ENCODE results near the gene ZDHHC14.

Gene ZDHHC14

GRCh38 chr6:157709555-157709954 lies 328.6 kb downstream of the ZDHHC14 start:
- TF ChIP-seq, protein P1, sequence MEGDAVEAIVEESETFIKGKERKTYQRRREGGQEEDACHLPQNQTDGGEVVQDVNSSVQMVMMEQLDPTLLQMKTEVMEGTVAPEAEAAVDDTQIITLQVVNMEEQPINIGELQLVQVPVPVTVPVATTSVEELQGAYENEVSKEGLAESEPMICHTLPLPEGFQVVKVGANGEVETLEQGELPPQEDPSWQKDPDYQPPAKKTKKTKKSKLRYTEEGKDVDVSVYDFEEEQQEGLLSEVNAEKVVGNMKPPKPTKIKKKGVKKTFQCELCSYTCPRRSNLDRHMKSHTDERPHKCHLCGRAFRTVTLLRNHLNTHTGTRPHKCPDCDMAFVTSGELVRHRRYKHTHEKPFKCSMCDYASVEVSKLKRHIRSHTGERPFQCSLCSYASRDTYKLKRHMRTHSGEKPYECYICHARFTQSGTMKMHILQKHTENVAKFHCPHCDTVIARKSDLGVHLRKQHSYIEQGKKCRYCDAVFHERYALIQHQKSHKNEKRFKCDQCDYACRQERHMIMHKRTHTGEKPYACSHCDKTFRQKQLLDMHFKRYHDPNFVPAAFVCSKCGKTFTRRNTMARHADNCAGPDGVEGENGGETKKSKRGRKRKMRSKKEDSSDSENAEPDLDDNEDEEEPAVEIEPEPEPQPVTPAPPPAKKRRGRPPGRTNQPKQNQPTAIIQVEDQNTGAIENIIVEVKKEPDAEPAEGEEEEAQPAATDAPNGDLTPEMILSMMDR (IDR thresholded peaks at IDR 0.05; ENCODE audit: control insufficient read depth, insufficient read depth, low read depth, low read length, missing control alignments), result no peak
- DNase-seq (ENCODE audit: low read depth), result no peak
- H3K4me3 ChIP-seq (ENCODE audit: control insufficient read depth, low read depth, low read length), result no peak overlapping the region

DNA sequence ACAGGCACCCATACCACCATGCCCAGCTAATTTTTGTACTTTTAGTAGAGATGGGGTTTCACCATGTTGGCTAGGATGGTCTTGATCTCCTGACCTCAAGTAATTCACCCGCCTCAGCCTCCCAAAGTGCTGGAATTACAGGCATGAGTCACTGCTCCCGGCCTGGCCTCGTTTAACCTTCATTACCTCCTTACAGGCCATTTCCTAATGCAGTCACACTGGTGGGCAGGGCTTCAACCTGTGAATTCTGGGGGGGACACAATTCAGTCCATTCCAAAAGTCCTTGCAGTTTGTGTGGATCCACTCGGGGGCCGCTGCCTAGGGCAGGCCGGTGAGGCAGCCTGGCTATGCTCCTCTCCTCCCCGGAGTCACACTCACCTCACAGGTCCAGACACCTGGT lies 329.6 kb downstream of the ZDHHC14 start:
- TF ChIP-seq, protein P1 (IDR thresholded peaks at IDR 0.05; ENCODE audit: control insufficient read depth, insufficient read depth, low read depth, low read length, missing control alignments), result no peak
- no peak for DNase-seq (ENCODE audit: low read depth)
- H3K4me3 ChIP-seq (ENCODE audit: control insufficient read depth, low read depth, low read length), result no peak overlapping the region

GRCh38 chr6:157711060-157711459 lies 330.1 kb downstream of the ZDHHC14 start:
- TF ChIP-seq, protein P1 (IDR thresholded peaks at IDR 0.05; ENCODE audit: control insufficient read depth, insufficient read depth, low read depth, low read length, missing control alignments), result no peak
- no peak for DNase-seq (ENCODE audit: low read depth)
- H3K4me3 ChIP-seq (ENCODE audit: control insufficient read depth, low read depth, low read length), result no peak overlapping the region

- no peak overlapping the region for H3K4me3 ChIP-seq (ENCODE audit: control insufficient read depth, low read depth, low read length)
- TF ChIP-seq, protein P1 (IDR thresholded peaks at IDR 0.05; ENCODE audit: control insufficient read depth, insufficient read depth, low read depth, low read length, missing control alignments), result no peak
- DNase-seq (ENCODE audit: low read depth), result no peak
Observed at GRCh38 chr6:157712585-157713295, 331.8 kb downstream of the ZDHHC14 start.

GRCh38 chr6:157713451-157714152 lies 332.6 kb downstream of the ZDHHC14 start:
- H3K4me3 ChIP-seq (ENCODE audit: control insufficient read depth, low read depth, low read length), result no peak overlapping the region
- TF ChIP-seq, protein P1 (IDR thresholded peaks at IDR 0.05; ENCODE audit: control insufficient read depth, insufficient read depth, low read depth, low read length, missing control alignments), result no peak
- no peak for DNase-seq (ENCODE audit: low read depth)

- TF ChIP-seq, protein P1 (IDR thresholded peaks at IDR 0.05; ENCODE audit: control insufficient read depth, insufficient read depth, low read depth, low read length, missing control alignments), result peak; percentile 23
- peak; percentile 80 for DNase-seq (ENCODE audit: low read depth)
- H3K4me3 ChIP-seq (ENCODE audit: control insufficient read depth, low read depth, low read length), result no peak overlapping the region
Observed at GRCh38 chr6:157714153-157714490, 333.1 kb downstream of the ZDHHC14 start.
